Measurements from ENCODE around the gene SLC30A3. TPM values are rescaled to one million over a fixed set of nuclear protein-coding genes. Genes with fewer than 3 reads are reported as not detected.

Gene SLC30A3
- total and polyA plus RNA-seq, 2 of the 13 experiments (the other 11 are each of a cell fraction or from before 2014, with no cell fraction given): 0.38 to 0.79 TPM

DNA sequence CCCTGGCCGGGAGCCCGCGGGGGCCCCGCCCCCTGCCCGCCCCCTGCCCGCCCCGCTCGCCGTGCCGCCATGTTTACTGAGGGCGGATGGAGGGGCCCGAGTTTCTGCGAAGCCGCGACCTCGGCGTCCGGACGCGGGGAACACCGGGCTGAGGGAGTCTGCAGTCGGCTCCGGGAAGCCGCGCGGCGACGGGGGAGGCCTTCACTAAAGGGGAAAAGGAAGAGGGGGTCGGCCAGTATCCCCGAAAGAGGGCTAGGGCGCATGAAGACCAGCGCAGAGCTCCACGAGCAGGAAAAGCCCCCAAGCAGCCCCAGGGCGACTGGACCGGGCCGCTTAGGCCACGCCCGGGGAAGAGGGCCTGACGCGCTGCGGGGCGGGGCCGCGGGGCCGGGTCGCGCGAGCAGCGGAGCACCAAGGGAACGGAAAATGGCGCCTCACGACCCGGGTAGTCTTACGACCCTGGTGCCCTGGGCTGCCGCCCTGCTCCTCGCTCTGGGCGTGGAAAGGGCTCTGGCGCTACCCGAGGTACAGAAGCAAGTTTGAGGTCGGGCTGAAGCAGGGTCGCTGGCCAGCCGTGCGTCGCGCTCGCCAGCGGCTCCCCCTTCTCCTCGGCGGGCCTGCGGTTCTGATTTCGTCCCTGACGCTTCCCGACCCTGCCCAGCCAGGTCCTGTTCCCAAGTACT is 50.8 kb downstream of the SLC30A3 start, which contains the start of the genes ATRAID and SLC5A6 (continued):
- TF ChIP-seq, protein P1, sequence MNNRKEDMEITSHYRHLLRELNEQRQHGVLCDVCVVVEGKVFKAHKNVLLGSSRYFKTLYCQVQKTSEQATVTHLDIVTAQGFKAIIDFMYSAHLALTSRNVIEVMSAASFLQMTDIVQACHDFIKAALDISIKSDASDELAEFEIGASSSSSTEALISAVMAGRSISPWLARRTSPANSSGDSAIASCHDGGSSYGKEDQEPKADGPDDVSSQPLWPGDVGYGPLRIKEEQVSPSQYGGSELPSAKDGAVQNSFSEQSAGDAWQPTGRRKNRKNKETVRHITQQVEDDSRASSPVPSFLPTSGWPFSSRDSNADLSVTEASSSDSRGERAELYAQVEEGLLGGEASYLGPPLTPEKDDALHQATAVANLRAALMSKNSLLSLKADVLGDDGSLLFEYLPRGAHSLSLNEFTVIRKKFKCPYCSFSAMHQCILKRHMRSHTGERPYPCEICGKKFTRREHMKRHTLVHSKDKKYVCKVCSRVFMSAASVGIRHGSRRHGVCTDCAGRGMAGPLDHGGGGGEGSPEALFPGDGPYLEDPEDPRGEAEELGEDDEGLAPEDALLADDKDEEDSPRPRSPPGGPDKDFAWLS (CRISPR knock-in tag; IDR thresholded peaks at IDR 0.05; ENCODE audit: borderline replicate concordance): no peak
- no peak; the same call in 1 of the 2 replicates for TF ChIP-seq NFYC (CRISPR knock-in tag; IDR thresholded peaks at IDR 0.05)
- TF ChIP-seq ZKSCAN1 (IDR thresholded peaks at IDR 0.05; ENCODE audit: low read length): no peak
- TF ChIP-seq NCOA5 (CRISPR knock-in tag; IDR thresholded peaks at IDR 0.05): no peak
- TF ChIP-seq ZNF333 (CRISPR knock-in tag; IDR thresholded peaks at IDR 0.05; ENCODE audit: borderline replicate concordance): peak; percentile 91; the same call in 1 of the 2 replicates
- TF ChIP-seq SRSF1 (optimal IDR thresholded peaks at IDR 0.05; ENCODE audit: low read depth, low read length): peak; percentile 80
- TF ChIP-seq, protein P2, sequence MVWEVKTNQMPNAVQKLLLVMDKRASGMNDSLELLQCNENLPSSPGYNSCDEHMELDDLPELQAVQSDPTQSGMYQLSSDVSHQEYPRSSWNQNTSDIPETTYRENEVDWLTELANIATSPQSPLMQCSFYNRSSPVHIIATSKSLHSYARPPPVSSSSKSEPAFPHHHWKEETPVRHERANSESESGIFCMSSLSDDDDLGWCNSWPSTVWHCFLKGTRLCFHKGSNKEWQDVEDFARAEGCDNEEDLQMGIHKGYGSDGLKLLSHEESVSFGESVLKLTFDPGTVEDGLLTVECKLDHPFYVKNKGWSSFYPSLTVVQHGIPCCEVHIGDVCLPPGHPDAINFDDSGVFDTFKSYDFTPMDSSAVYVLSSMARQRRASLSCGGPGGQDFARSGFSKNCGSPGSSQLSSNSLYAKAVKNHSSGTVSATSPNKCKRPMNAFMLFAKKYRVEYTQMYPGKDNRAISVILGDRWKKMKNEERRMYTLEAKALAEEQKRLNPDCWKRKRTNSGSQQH (CRISPR knock-in tag; IDR thresholded peaks at IDR 0.05; ENCODE audit: low read depth): peak; percentile 31; the same call in 1 of the 2 replicates
- peak; percentile 71 for TF ChIP-seq ZFP90 (CRISPR knock-in tag; IDR thresholded peaks at IDR 0.05; ENCODE audit: borderline replicate concordance)
- 0 out of 2 replicates have a peak, but pooled peaks have one; percentile 68 for TF ChIP-seq ZNF510 (CRISPR knock-in tag; IDR thresholded peaks at IDR 0.05; ENCODE audit: low read depth)
- peak; percentile 64 for TF ChIP-seq ZMYM4 (CRISPR knock-in tag; IDR thresholded peaks at IDR 0.05)
- 0 out of 2 replicates have a peak, but pooled peaks have one; percentile 56 for TF ChIP-seq ZNF17 (CRISPR knock-in tag; IDR thresholded peaks at IDR 0.05)
- no peak for TF ChIP-seq ZFP36 (IDR thresholded peaks at IDR 0.05; ENCODE audit: borderline replicate concordance, low read depth, low read length, partially characterized antibody)
- TF ChIP-seq, protein P3, sequence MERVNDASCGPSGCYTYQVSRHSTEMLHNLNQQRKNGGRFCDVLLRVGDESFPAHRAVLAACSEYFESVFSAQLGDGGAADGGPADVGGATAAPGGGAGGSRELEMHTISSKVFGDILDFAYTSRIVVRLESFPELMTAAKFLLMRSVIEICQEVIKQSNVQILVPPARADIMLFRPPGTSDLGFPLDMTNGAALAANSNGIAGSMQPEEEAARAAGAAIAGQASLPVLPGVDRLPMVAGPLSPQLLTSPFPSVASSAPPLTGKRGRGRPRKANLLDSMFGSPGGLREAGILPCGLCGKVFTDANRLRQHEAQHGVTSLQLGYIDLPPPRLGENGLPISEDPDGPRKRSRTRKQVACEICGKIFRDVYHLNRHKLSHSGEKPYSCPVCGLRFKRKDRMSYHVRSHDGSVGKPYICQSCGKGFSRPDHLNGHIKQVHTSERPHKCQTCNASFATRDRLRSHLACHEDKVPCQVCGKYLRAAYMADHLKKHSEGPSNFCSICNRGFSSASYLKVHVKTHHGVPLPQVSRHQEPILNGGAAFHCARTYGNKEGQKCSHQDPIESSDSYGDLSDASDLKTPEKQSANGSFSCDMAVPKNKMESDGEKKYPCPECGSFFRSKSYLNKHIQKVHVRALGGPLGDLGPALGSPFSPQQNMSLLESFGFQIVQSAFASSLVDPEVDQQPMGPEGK (CRISPR knock-in tag; IDR thresholded peaks at IDR 0.05): peak; percentile 75; the same call in 1 of the 2 replicates
- no peak for TF ChIP-seq CENPX (CRISPR knock-in tag; IDR thresholded peaks at IDR 0.05)
- no peak for TF ChIP-seq ATRX (CRISPR knock-in tag; IDR thresholded peaks at IDR 0.05; ENCODE audit: borderline replicate concordance)
- TF ChIP-seq, protein P4, sequence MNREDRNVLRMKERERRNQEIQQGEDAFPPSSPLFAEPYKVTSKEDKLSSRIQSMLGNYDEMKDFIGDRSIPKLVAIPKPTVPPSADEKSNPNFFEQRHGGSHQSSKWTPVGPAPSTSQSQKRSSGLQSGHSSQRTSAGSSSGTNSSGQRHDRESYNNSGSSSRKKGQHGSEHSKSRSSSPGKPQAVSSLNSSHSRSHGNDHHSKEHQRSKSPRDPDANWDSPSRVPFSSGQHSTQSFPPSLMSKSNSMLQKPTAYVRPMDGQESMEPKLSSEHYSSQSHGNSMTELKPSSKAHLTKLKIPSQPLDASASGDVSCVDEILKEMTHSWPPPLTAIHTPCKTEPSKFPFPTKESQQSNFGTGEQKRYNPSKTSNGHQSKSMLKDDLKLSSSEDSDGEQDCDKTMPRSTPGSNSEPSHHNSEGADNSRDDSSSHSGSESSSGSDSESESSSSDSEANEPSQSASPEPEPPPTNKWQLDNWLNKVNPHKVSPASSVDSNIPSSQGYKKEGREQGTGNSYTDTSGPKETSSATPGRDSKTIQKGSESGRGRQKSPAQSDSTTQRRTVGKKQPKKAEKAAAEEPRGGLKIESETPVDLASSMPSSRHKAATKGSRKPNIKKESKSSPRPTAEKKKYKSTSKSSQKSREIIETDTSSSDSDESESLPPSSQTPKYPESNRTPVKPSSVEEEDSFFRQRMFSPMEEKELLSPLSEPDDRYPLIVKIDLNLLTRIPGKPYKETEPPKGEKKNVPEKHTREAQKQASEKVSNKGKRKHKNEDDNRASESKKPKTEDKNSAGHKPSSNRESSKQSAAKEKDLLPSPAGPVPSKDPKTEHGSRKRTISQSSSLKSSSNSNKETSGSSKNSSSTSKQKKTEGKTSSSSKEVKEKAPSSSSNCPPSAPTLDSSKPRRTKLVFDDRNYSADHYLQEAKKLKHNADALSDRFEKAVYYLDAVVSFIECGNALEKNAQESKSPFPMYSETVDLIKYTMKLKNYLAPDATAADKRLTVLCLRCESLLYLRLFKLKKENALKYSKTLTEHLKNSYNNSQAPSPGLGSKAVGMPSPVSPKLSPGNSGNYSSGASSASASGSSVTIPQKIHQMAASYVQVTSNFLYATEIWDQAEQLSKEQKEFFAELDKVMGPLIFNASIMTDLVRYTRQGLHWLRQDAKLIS (CRISPR knock-in tag; IDR thresholded peaks at IDR 0.05): no peak
- TF ChIP-seq ERF (CRISPR knock-in tag; IDR thresholded peaks at IDR 0.05): peak; percentile 60; the same call in 1 of the 2 replicates
- no peak for TF ChIP-seq RELA (CRISPR knock-in tag; IDR thresholded peaks at IDR 0.05)
- TF ChIP-seq, protein P5, sequence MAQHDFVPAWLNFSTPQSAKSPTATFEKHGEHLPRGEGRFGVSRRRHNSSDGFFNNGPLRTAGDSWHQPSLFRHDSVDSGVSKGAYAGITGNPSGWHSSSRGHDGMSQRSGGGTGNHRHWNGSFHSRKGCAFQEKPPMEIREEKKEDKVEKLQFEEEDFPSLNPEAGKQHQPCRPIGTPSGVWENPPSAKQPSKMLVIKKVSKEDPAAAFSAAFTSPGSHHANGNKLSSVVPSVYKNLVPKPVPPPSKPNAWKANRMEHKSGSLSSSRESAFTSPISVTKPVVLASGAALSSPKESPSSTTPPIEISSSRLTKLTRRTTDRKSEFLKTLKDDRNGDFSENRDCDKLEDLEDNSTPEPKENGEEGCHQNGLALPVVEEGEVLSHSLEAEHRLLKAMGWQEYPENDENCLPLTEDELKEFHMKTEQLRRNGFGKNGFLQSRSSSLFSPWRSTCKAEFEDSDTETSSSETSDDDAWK (CRISPR knock-in tag; IDR thresholded peaks at IDR 0.05): no peak
